Measurements from ENCODE around the gene TTC7B.

Gene TTC7B

GRCh38 chr14:90593254-90594040 lies 222.8 kb downstream of the TTC7B start:
- H3K27ac ChIP-seq (ENCODE audit: insufficient read depth, low read length, poor library complexity, severe bottlenecking), result no peak overlapping the region
- DNase-seq, result no peak
- H3K4me3 ChIP-seq (ENCODE audit: insufficient read depth, low read depth, low read length, poor library complexity, severe bottlenecking), result no peak overlapping the region
- H3K9me3 ChIP-seq (ENCODE audit: control insufficient read depth, low read length), result no peaks in the 10 kb centered on the region
- H3K4me1 ChIP-seq (ENCODE audit: control insufficient read depth, insufficient read depth, low read length, poor library complexity, severe bottlenecking), result no peaks in the 10 kb centered on the region
- no peaks in the 10 kb centered on the region for H3K27me3 ChIP-seq (replicated peaks; ENCODE audit: control insufficient read depth, insufficient read depth, low read length, poor library complexity, severe bottlenecking)
- no peaks in the 10 kb centered on the region for H3K36me3 ChIP-seq (ENCODE audit: control insufficient read depth, insufficient read depth, low read length)

GRCh38 chr14:90592655-90593054 lies 223.6 kb downstream of the TTC7B start:
- H3K27ac ChIP-seq (ENCODE audit: insufficient read depth, low read length, poor library complexity, severe bottlenecking), result no peak overlapping the region
- no peak overlapping the region for H3K4me3 ChIP-seq (ENCODE audit: insufficient read depth, low read depth, low read length, poor library complexity, severe bottlenecking)
- no peaks in the 10 kb centered on the region for H3K9me3 ChIP-seq (ENCODE audit: control insufficient read depth, low read length)
- no peaks in the 10 kb centered on the region for H3K36me3 ChIP-seq (ENCODE audit: control insufficient read depth, insufficient read depth, low read length)
- no peaks in the 10 kb centered on the region for H3K4me1 ChIP-seq (ENCODE audit: control insufficient read depth, insufficient read depth, low read length, poor library complexity, severe bottlenecking)
- no peaks in the 10 kb centered on the region for H3K27me3 ChIP-seq (replicated peaks; ENCODE audit: control insufficient read depth, insufficient read depth, low read length, poor library complexity, severe bottlenecking)
- DNase-seq, result no peak

GRCh38 chr14:90587918-90588317 lies 228.3 kb downstream of the TTC7B start:
- H3K4me1 ChIP-seq (ENCODE audit: control insufficient read depth, insufficient read depth, low read length, poor library complexity, severe bottlenecking), result no peaks in the 10 kb centered on the region
- DNase-seq, result no peak
- H3K27me3 ChIP-seq (replicated peaks; ENCODE audit: control insufficient read depth, insufficient read depth, low read length, poor library complexity, severe bottlenecking), result no peaks in the 10 kb centered on the region
- no peaks in the 10 kb centered on the region for H3K36me3 ChIP-seq (ENCODE audit: control insufficient read depth, insufficient read depth, low read length)
- no peaks in the 10 kb centered on the region for H3K9me3 ChIP-seq (ENCODE audit: control insufficient read depth, low read length)
- no peak overlapping the region for H3K27ac ChIP-seq (ENCODE audit: insufficient read depth, low read length, poor library complexity, severe bottlenecking)
- no peak overlapping the region for H3K4me3 ChIP-seq (ENCODE audit: insufficient read depth, low read depth, low read length, poor library complexity, severe bottlenecking)

GRCh38 chr14:90587252-90587910 lies 228.8 kb downstream of the TTC7B start:
- H3K9me3 ChIP-seq (ENCODE audit: control insufficient read depth, low read length), result no peaks in the 10 kb centered on the region
- no peak overlapping the region for H3K4me3 ChIP-seq (ENCODE audit: insufficient read depth, low read depth, low read length, poor library complexity, severe bottlenecking)
- H3K4me1 ChIP-seq (ENCODE audit: control insufficient read depth, insufficient read depth, low read length, poor library complexity, severe bottlenecking), result no peaks in the 10 kb centered on the region
- H3K27me3 ChIP-seq (replicated peaks; ENCODE audit: control insufficient read depth, insufficient read depth, low read length, poor library complexity, severe bottlenecking), result no peaks in the 10 kb centered on the region
- no peak overlapping the region for H3K27ac ChIP-seq (ENCODE audit: insufficient read depth, low read length, poor library complexity, severe bottlenecking)
- H3K36me3 ChIP-seq (ENCODE audit: control insufficient read depth, insufficient read depth, low read length), result no peaks in the 10 kb centered on the region
- no peak for DNase-seq

- Histone ChIP-seq H3K27ac (ENCODE audit: insufficient read depth, low read length, poor library complexity, severe bottlenecking) (no peak overlapping the region), H3K9me3 (ENCODE audit: control insufficient read depth, low read length) (no peaks in the 10 kb centered on the region), H3K4me3 (ENCODE audit: insufficient read depth, low read depth, low read length, poor library complexity, severe bottlenecking) (no peak overlapping the region), H3K27me3 (replicated peaks; ENCODE audit: control insufficient read depth, insufficient read depth, low read length, poor library complexity, severe bottlenecking) (no peaks in the 10 kb centered on the region), H3K36me3 (ENCODE audit: control insufficient read depth, insufficient read depth, low read length) (no peaks in the 10 kb centered on the region), H3K4me1 (ENCODE audit: control insufficient read depth, insufficient read depth, low read length, poor library complexity, severe bottlenecking) (no peaks in the 10 kb centered on the region)
- DNase-seq, result no peak
These were observed 231.1 kb downstream of the TTC7B start for GRCh38 chr14:90585106-90585505.

- no peaks in the 10 kb centered on the region for H3K27me3 ChIP-seq (replicated peaks; ENCODE audit: control insufficient read depth, insufficient read depth, low read length, poor library complexity, severe bottlenecking)
These were observed 232.2 kb downstream of the TTC7B start for GRCh38 chr14:90583916-90584605.

GRCh38 chr14:90583427-90583826 lies 232.8 kb downstream of the TTC7B start:
- H3K36me3 ChIP-seq (ENCODE audit: control insufficient read depth, insufficient read depth, low read length), result no peaks in the 10 kb centered on the region
- no peak for DNase-seq
- no peaks in the 10 kb centered on the region for H3K9me3 ChIP-seq (ENCODE audit: control insufficient read depth, low read length)
- no peak overlapping the region for H3K27ac ChIP-seq (ENCODE audit: insufficient read depth, low read length, poor library complexity, severe bottlenecking)
- H3K4me3 ChIP-seq (ENCODE audit: insufficient read depth, low read depth, low read length, poor library complexity, severe bottlenecking), result no peak overlapping the region
- H3K27me3 ChIP-seq (replicated peaks; ENCODE audit: control insufficient read depth, insufficient read depth, low read length, poor library complexity, severe bottlenecking), result no peaks in the 10 kb centered on the region
- no peaks in the 10 kb centered on the region for H3K4me1 ChIP-seq (ENCODE audit: control insufficient read depth, insufficient read depth, low read length, poor library complexity, severe bottlenecking)

More at GRCh38 chr14:90583916-90584605, 232.2 kb downstream of the TTC7B start:
- Histone ChIP-seq H3K4me3 (ENCODE audit: insufficient read depth, low read depth, low read length, poor library complexity, severe bottlenecking) (no peak overlapping the region), H3K9me3 (ENCODE audit: control insufficient read depth, low read length) (no peaks in the 10 kb centered on the region), H3K36me3 (ENCODE audit: control insufficient read depth, insufficient read depth, low read length) (no peaks in the 10 kb centered on the region), H3K4me1 (ENCODE audit: control insufficient read depth, insufficient read depth, low read length, poor library complexity, severe bottlenecking) (no peaks in the 10 kb centered on the region), H3K27ac (ENCODE audit: insufficient read depth, low read length, poor library complexity, severe bottlenecking) (no peak overlapping the region)
- no peak for DNase-seq

GRCh38 chr14:90582166-90582565 lies 234.1 kb downstream of the TTC7B start:
- H3K27ac ChIP-seq (ENCODE audit: insufficient read depth, low read length, poor library complexity, severe bottlenecking), result no peak overlapping the region
- H3K9me3 ChIP-seq (ENCODE audit: control insufficient read depth, low read length), result no peaks in the 10 kb centered on the region
- no peak for DNase-seq
- H3K36me3 ChIP-seq (ENCODE audit: control insufficient read depth, insufficient read depth, low read length), result no peaks in the 10 kb centered on the region
- H3K4me1 ChIP-seq (ENCODE audit: control insufficient read depth, insufficient read depth, low read length, poor library complexity, severe bottlenecking), result no peaks in the 10 kb centered on the region
- no peak overlapping the region for H3K4me3 ChIP-seq (ENCODE audit: insufficient read depth, low read depth, low read length, poor library complexity, severe bottlenecking)
- no peaks in the 10 kb centered on the region for H3K27me3 ChIP-seq (replicated peaks; ENCODE audit: control insufficient read depth, insufficient read depth, low read length, poor library complexity, severe bottlenecking)

GRCh38 chr14:90581745-90582144 lies 234.5 kb downstream of the TTC7B start:
- no peak overlapping the region for H3K4me3 ChIP-seq (ENCODE audit: insufficient read depth, low read depth, low read length, poor library complexity, severe bottlenecking)
- no peaks in the 10 kb centered on the region for H3K9me3 ChIP-seq (ENCODE audit: control insufficient read depth, low read length)
- no peaks in the 10 kb centered on the region for H3K36me3 ChIP-seq (ENCODE audit: control insufficient read depth, insufficient read depth, low read length)
- H3K4me1 ChIP-seq (ENCODE audit: control insufficient read depth, insufficient read depth, low read length, poor library complexity, severe bottlenecking), result no peaks in the 10 kb centered on the region
- DNase-seq, result no peak
- H3K27ac ChIP-seq (ENCODE audit: insufficient read depth, low read length, poor library complexity, severe bottlenecking), result no peak overlapping the region
- H3K27me3 ChIP-seq (replicated peaks; ENCODE audit: control insufficient read depth, insufficient read depth, low read length, poor library complexity, severe bottlenecking), result no peaks in the 10 kb centered on the region
